Measurements from ENCODE around the gene ELP5. TPM values are rescaled to one million over a fixed set of nuclear protein-coding genes. Genes with fewer than 3 reads are reported as not detected.
A peak's percentile ranks its signal among the peaks of the same experiment; 100 is the strongest.
"Not testable (repeated sequence)": the region's sequence is repeated elsewhere in the genome, so short reads cannot be mapped to it uniquely, and the experiment has no call there.

ELP5 gene
- total RNA-seq, 1 donor from 2014 or later = 31.8 TPM

DNA sequence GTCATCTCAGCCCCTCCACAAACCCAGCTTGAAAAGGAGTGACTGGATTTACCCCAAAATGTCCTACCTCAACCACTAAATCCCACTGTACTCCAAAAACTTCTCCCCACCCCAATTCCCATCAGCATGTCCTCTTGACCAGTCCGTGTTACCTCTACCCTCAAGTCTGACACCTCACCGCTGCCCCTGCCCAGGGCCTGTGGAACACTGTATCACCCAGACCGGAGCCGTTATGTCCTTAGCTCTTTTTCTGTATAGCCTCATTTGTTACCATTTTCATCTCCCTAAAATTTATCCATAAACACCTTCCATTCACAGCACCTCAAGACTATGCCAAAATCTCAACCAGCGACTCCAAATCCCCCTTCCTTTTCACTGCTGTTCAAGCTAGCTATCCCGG is 15.2 kb upstream of the ELP5 start:
- no peak for DNase-seq (ENCODE audit: low read depth in 2 of 2)

DNA sequence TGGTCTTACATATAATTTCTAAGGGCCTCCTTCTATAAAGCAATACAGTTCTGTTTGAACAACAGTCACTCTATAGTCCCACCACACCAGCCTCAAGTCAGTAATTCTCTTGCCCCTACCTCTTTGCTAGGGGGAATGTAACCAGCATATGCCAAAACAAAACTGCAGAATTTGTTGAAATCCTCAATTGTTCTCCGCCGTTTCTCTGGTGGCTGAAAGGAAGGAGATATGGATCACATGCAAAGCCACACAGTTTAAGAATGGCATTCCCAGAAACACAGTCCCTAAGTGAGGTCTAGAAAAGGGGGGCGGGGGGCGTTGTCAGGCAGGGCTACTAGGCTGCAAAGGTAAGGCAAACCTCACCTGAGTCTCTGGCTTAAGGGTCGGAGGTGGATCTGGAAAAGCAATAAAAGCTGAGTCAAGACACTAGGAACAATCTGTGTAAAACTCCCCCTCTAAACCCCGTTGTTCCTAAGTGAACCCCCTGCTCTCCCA is 14.7 kb upstream of the ELP5 start:
- DNase-seq (ENCODE audit: low read depth in 2 of 2) = no peak

DNA sequence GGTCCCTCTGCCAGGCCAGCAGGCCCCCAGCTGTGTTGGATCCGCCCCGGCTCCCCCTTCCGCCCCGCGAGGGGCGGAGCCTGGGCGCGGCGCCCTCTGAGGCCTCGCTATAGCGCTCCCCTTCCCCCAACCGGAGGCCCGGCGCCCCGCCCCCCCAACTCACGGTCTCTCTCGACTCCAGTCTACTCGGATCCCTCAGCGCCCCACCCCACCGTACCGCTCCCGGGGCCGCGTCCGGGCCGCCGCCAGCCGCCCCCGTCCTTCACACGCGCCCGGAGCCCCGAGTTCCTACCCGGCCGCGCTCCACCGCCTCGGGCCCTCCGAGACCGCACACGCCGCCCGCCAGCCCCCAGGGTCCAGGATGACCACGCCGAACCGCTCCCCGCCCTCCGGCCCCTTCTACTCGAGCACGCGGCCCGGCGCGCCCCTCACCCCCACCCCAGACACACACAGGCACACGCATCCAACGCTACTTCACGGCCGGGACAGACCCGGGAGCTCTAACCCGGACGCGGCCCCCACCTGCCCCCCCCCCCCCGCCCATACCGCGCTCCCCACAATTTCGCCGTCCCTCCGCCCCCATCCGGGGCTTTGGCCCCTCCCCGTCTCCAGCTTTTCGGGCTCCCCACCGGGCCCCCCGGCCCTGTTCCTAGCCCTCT is 14.1 kb upstream of the ELP5 start:
- DNase-seq (ENCODE audit: low read depth in 2 of 2) = peak in 1 of 2 donors; percentile 66

DNA sequence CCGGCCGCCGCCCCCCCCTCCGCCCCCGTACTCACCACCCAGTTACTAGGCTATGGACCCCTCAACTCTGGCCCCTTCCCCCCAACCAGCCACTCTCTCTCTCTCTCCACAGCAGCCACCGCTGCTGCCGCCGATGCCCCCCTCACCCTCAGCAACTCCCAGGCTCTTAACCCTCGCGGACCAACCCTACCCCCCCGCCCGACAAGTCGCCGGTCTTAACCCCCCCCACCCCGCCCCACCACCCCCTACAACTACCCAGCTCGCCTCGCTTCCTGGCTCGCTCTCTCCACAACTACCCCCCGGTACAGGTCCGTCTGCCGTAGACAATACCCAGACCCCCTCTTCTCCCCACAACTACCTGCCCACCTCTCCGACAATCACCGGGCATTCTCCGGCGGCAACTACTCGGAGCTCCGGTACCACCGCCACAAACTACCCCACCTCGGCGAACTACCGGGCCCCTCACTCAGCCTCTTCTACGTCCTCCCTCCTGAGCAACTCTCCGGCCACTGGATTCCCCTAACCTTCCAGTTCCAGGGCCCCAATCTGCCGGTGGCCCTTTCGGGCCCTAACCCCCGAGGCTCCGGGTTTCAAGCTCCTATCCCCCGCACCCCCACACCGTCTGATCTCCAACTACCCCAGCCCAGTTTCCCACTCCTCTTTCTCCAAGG is 13.5 kb upstream of the ELP5 start:
- DNase-seq (ENCODE audit: low read depth in 2 of 2) = peak in 1 of 2 donors; percentile 58

- peak; percentile 99 for DNase-seq (ENCODE audit: low read depth in 2 of 2)
Observed at GRCh38 chr17:7239091-7240027, 12.7 kb upstream of the ELP5 start, which contains the start of gene PHF23. TSS of gene PHF23 (minus strand) at chr17:7239457. CDS start at chr17:7239279, 178 bp downstream.

GRCh38 chr17:7240375-7240774 is 11.6 kb upstream of the ELP5 start:
- DNase-seq (ENCODE audit: low read depth in 2 of 2) = no peak

DNA sequence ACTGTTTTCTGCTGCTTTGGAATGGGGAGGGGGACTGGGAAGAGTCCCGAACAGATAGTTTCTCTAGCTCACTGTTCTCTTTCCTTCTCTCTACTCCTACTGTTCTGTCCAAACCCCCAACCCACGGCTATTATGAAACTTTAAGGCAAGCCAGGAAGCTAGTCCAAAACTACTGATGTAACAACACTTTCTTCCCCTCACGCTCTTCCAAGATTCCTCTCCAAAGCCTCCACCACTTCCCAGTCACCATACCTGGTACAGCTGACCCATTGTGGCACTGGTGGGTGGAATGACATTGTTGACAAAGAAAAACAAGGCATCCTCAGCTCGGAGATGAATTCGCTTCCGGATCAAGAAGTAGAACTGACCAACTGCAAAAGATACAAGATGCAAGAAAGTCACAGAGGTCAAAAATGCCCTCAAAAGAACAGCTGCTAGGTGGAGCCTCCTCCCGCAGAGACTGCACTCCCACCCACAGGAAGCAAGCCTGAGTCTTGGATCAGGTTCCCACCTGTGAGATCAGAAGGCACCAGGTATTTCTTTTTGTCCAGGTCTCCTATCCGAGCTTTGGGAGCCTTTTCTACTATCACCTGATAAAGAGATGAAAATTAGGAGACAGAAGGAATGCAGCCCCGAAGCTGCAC is 10.8 kb upstream of the ELP5 start:
- no peak for DNase-seq (ENCODE audit: low read depth in 2 of 2)

DNA sequence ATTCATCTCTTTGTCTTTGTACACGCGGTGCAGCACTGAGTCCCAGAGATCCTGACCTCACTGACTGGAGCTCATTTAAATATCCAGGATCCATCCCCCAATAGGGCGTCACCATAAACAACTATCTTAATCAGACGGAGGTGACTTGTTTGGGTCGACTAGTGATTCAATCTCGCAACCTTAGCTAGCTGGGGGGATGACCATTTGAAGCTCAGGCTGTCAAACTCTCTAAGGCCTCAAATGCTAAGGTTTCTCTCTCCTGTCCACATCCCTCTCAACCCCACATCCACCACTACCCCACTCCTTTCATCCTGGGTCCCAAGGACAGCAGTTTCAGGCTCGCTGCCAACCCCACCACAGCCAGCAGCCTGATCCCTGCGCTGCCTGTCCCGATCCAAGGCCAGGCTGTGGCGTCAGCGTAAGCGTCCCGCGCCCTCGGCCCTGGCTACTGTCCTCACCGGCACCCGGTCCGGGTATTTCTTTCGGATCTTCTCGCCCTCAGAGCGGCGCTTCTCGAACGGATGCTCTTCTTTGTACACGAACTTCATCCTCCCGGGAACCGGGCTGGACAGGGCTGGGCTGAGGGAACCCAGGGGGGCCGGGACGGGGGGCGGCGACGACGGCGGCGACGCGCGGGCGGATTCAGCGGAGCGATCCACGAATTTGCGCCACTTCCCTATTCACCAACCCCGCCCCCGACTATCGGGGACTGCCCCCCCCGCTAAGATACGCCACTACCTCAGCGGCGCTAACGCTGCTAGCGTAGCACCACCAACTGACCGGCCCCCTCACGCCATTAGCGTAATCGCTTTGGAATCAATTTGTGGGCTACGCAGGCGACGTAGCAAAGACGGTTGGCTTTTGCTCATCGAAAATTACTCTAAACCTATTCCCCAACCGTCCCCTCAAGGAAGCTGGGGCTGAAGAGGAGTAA is 10.0 kb upstream of the ELP5 start, which contains the start of gene GABARAP:
Gene GABARAP (minus strand): TSS at position 667 of the 934 bp plus-strand sequence. CDS start 119 bp downstream, at position 548.
- peak; percentile 82 to 95 for DNase-seq (ENCODE audit: low read depth in 2 of 2)

GRCh38 chr17:7242717-7243452 is 9.1 kb upstream of the ELP5 start:
- peak; percentile 94 to 98 for DNase-seq (ENCODE audit: low read depth in 2 of 2)

GRCh38 chr17:7243453-7243729 is 8.6 kb upstream of the ELP5 start:
- no peak for DNase-seq (ENCODE audit: low read depth in 2 of 2)

DNA sequence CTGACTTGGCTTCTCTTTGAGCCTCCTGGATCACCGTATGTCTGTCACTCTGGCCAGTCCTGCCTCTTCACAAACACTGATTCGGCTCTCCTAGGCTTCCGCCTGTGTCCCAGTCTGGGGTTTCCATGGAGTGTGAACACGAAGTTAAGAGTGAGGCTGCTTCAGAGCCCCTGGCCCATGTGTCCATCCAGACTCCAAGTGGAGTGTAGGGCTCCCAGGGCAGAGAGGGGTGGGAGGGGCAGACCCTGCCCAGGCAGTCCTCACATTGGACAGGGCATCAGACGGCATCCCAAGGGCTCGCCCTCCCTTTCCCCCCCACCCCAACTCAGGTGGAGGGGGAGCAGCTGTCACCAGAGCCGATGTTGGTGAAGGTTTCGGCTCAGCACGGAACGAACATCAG is 8.2 kb upstream of the ELP5 start:
- DNase-seq (ENCODE audit: low read depth in 2 of 2) = not testable (repeated sequence)

GRCh38 chr17:7246779-7247178 is 5.2 kb upstream of the ELP5 start:
- no peak for DNase-seq (ENCODE audit: low read depth in 2 of 2)

DNA sequence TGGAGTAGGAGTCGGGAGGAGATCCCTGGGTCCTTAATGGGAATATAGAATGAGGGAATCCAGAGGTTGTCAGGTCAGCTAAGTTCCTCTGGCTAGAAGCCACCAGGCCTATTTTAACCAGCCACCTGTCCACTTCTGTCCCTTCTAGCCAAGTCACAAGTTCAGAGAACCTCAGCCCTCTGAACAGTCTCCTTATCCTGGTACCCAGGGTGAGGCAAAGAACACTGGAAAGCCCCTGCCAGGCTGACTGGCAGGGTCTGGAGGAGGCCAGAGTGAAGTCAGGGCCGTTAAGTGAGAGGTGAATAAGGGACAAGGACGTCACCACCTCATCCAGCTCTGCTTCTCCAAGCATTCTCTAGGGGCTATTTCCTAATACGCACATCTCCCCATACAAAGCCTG is 3.2 kb upstream of the ELP5 start:
- DNase-seq (ENCODE audit: low read depth in 2 of 2) = no peak

GRCh38 chr17:7249214-7249613 is 2.8 kb upstream of the ELP5 start:
- no peak for DNase-seq (ENCODE audit: low read depth in 2 of 2)

- DNase-seq (ENCODE audit: low read depth in 2 of 2) = no peak
Observed at GRCh38 chr17:7249830-7250229, 2.2 kb upstream of the ELP5 start.

- peak in 1 of 2 donors; percentile 74 for DNase-seq (ENCODE audit: low read depth in 2 of 2)
Observed at GRCh38 chr17:7250695-7251627, 1.1 kb upstream of the ELP5 start.

DNA sequence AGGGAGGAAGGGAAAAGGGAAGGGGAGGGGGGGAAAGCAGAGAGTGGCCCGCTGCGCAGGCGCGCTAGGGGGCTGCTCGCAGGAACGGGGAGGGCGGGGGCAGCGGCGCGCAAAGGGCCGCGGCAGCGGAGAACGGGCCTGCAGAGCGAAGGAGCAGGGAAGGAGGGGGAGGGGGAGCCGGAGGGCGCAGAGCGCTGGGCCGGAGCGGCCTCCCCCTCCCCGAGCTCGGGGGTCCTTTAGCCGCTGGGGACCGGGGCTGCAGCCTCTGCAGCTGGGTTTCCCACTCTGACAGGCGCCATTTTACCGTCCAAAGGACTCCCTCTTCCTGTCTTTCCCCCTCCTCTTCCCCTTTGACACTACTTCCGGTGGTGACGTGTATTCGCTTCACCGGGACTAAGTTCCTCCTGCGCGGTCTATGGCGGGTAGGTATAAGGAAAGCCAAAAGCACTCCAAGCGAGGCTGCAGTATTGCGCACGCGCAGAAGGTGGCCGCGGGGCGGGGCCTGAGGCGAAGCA is 297 bp upstream of the ELP5 start, which contains the start of gene CTDNEP1:
Gene CTDNEP1 (minus strand): TSS at position 74 of the 515 bp plus-strand sequence. CDS start 438 bp downstream, outside the sequence.
- peak; percentile 100 for DNase-seq (ENCODE audit: low read depth in 2 of 2)

- no peak for DNase-seq (ENCODE audit: low read depth in 2 of 2)
Observed at GRCh38 chr17:7253082-7253481, 1.1 kb downstream of the ELP5 start.

Data from dermis microvascular lymphatic vessel endothelial cell (primary cell).